ENCODE measurements around the gene STX1B.

GRCh38 chr16:31052114-31052513 is 41.7 kb upstream of the STX1B start:
- TF ChIP-seq CTCF (IDR thresholded peaks at IDR 0.05) = no peak
- peak in 1 of 2 donors; percentile 32 for TF ChIP-seq EP300 (IDR thresholded peaks at IDR 0.05)
- TF ChIP-seq POLR2A (IDR thresholded peaks at IDR 0.05) = no peak

All from tibial nerve (tissue), 4 donors.